Measurements from ENCODE around the gene MAGEA2.
"Not testable (repeated sequence)": the region's sequence is repeated elsewhere in the genome, so short reads cannot be mapped to it uniquely, and the experiment has no call there.

Gene MAGEA2, protein sequence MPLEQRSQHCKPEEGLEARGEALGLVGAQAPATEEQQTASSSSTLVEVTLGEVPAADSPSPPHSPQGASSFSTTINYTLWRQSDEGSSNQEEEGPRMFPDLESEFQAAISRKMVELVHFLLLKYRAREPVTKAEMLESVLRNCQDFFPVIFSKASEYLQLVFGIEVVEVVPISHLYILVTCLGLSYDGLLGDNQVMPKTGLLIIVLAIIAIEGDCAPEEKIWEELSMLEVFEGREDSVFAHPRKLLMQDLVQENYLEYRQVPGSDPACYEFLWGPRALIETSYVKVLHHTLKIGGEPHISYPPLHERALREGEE

DNA sequence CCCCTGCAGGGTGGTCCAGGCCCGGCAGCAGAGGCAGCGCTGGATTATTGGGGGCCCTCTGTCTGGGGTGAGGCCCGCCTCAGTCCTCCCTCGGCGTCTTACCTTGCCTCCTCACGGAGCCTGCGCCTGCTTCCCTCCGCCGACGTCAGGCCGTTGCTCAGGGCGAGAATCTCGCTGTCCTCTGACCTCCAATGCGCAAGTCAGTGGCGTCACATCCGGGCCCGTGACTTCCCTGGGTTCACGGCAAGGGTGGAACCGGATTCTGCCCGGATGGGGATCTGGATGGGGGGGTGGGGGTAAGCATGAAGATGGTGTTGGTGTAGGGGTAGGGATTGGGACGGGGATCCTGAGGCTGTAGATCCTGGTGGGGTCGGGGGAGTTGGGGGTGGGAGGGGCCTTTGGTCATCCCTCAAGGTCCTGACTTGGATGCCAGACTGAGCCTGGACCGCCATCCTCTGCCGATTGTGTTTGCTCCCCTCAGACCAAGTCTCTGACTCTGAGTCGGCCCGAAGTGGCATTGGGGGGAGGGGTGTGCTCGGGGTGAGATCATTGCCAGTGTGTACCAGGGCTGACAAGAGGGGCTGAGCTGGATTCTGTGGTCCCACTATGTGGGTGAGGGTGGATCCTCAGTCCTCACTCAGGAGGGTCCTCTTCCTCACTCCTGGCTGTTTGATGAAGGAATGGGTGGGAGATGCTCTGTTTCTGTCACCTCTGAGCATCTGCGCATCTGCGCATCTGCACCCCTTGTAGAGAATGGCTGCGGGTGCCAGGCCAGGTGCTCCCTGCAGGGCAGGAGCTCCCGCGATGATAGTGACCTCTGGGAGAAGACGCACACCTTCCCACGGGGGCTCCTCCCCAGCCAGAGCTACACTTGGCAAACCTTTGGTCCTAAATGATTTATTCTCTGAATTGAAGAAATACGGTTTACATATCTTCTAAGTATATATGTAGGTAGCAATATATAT is at the start of gene MAGEA2:
MAGEA2 (minus strand) TSS at position 157 of the 965 bp plus-strand sequence. CDS start 2,479 bp downstream, outside the sequence.
- not testable (repeated sequence) for H3K4me3 ChIP-seq (ENCODE audit: low read depth, low read length)

DNA sequence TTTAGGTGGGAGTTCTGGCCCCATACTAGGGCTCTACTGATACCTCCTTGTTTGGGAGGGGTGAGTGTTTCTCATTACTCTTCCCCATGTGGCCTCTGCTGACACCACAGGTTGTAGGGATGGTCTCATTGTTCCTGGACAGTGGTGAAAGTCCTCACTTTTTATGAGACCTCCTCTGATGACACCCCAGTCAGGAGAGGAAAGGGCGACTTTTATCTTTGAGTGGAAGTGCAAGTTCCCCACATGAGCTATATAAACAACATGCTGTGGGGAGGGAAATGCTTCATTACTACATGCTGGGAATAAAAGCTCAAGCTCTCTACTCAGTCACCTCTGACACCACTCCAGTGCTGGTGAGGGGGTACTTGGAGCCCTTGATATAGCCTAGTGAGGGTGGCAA is 45.3 kb upstream of the MAGEA2 start:
- no peak for TF ChIP-seq CTCF (IDR thresholded peaks at IDR 0.05; ENCODE audit: borderline replicate concordance, insufficient read depth, low read depth, low read length)

GRCh38 chrX:152787062-152787461 is 33.4 kb upstream of the MAGEA2 start:
- not testable (repeated sequence) for H3K4me3 ChIP-seq (ENCODE audit: low read depth, low read length)

More for the DNA sequence above, 45.3 kb upstream of the MAGEA2 start:
- H3K4me3 ChIP-seq (ENCODE audit: low read depth, low read length), result no peak overlapping the region

- H3K4me3 ChIP-seq (ENCODE audit: low read depth, low read length), result not testable (repeated sequence)
Measured at GRCh38 chrX:152769549-152770289, 16.1 kb upstream of the MAGEA2 start, which contains the start of gene MAGEA6. TSS of gene MAGEA6 (minus strand) at chrX:152769689. CDS start at chrX:152767650, 2,039 bp downstream.

DNA sequence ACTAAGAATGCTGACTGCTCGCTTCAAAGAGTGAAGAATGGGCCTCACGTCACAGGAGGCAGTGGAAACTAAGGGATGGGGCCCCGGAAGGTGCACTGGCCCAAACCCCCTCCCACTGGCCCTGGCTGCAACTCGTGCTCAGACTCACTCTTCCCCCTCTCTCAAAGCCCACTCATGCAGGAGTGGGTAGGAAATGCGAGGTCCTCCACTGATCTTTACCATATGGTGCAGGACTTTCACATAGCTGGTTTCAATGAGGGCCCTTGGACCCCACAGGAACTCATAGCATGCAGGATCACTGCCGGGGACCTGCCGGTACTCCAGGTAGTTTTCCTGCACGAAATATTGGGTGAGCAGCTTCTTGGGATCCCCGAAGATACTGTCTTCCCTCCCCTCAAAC is 12.9 kb upstream of the MAGEA2 start:
- not testable (repeated sequence) for H3K4me3 ChIP-seq (ENCODE audit: low read depth, low read length)

GRCh38 chrX:152761582-152761981 is 7.9 kb upstream of the MAGEA2 start:
- not testable (repeated sequence) for H3K4me3 ChIP-seq (ENCODE audit: low read depth, low read length)

DNA sequence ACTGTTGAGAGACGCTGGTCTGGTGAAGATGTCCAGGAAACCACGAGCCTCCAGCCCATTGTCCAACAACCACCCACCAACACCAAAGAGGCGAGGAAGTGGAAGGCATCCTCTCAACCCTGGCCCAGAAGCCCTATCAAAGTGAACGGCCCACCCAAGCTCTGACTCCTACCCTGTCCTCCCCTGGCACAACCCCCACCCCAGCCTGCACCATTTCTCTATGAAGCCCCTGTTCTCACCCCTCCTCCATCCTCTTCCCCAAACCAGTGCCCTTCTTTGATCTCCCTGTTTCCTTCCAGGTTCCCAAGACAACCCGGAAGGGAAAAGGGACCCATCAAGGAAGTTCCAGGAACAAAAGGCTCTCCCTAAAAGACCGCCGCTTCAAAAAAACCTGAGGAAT is 5.9 kb upstream of the MAGEA2 start:
- not testable (repeated sequence) for H3K4me3 ChIP-seq (ENCODE audit: low read depth, low read length)

DNA sequence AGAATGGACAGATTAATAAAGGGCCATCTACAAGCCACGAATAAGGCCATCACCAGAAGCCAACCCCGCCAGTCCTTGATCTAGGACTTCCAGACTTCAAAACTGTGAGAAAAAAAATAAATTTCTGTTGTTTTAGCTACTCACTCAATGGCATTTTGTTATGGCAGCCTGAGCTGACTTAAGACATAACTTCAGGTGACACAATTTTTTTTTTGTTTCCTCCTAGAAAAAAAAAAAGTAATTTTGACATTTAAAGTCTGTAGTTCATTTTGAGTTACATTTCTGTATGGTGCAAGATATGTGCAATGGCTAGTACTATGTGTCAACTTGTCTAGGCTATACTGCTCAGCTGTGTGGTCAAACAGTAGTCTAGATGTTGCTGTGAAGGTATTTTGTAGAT is 5.3 kb upstream of the MAGEA2 start, which contains the start of gene CSAG3:
CSAG3 (plus strand) TSS at position 301 of the 400 bp plus-strand sequence.
- H3K4me3 ChIP-seq (ENCODE audit: low read depth, low read length), result not testable (repeated sequence)

DNA sequence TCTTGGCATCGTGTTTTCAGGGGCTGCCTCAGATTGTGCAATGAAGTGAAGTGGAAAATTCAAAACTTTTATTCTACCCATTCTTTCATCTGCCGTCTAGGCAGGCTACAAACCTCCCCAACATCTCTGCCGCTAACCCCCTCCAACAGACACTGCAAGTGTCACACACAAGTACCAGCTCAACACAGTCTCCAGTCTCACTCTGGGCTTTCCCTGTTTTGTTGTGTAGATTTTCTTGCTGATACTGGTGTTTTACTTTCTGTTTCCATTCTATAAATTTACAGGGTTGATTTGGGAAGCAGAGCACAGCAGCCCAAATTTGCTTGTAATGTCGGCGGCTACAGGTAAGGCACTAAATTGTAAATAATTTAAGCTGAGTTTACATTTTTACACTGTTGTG is 1.2 kb upstream of the MAGEA2 start:
- not testable (repeated sequence) for H3K4me3 ChIP-seq (ENCODE audit: low read depth, low read length)

- H3K4me3 ChIP-seq (ENCODE audit: low read depth, low read length), result no peak overlapping the region
- TF ChIP-seq CTCF (IDR thresholded peaks at IDR 0.05; ENCODE audit: borderline replicate concordance, insufficient read depth, low read depth, low read length), result no peak
Measured at GRCh38 chrX:152738560-152738959, 15.1 kb downstream of the MAGEA2 start.

GRCh38 chrX:152736528-152736927 is 17.1 kb downstream of the MAGEA2 start:
- H3K4me3 ChIP-seq (ENCODE audit: low read depth, low read length), result not testable (repeated sequence)
